CD14-positive monocyte (primary cell): ENCODE results near the gene CNOT1. TPM values are rescaled to one million over a fixed set of nuclear protein-coding genes. Genes with fewer than 3 reads are reported as not detected.

ENCODE experiments used
- DNase-seq, 3 donors: peaks; one replicate each; pipeline ENCODE4 v3.0.0-alpha.2; 2011 to 2022
- H2AFZ ChIP-seq: 2 replicates; pipeline ENCODE4 v1.6.0; 2012; ENCODE audit warnings: mild to moderate bottlenecking, low read depth, low read length, inconsistent platforms; ENCODE audit not compliant: insufficient read depth, poor library complexity, severe bottlenecking
- H3K27ac ChIP-seq, 2 donors: 1 replicate in 1 of 2; 2 replicates in 1 of 2; pipeline ENCODE4 v1.5.1; 2012 to 2013; ENCODE audit warnings: low read length in 2 of 2, control low read depth in 1 of 2, inconsistent platforms in 1 of 2, low read depth in 1 of 2, mild to moderate bottlenecking in 1 of 2
- H3K27me3 ChIP-seq, 2 donors: one replicate each; pipeline versions ENCODE4 v1.6.0 to v1.6.1; 2011 to 2013; ENCODE audit warnings: low read length in 2 of 2; ENCODE audit not compliant: control insufficient read depth in 2 of 2, insufficient read depth in 2 of 2
- H3K36me3 ChIP-seq, 2 donors: replicated peaks in 1 of 2; 1 replicate in 1 of 2; 2 replicates in 1 of 2; pipeline versions ENCODE4 v1.5.1 to v1.6.1; 2012 to 2013; ENCODE audit warnings: low read length in 2 of 2, control low read depth in 1 of 2, inconsistent platforms in 1 of 2, mild to moderate bottlenecking in 1 of 2; ENCODE audit not compliant: insufficient read depth in 2 of 2, control insufficient read depth in 1 of 2
- H3K4me1 ChIP-seq, 2 donors: 1 replicate in 1 of 2; 2 replicates in 1 of 2; pipeline versions ENCODE4 v1.5.1 to v1.6.1; 2012 to 2013; ENCODE audit warnings: low read length in 2 of 2, control low read depth in 1 of 2, inconsistent platforms in 1 of 2, mild to moderate bottlenecking in 1 of 2, moderate library complexity in 1 of 2; ENCODE audit not compliant: insufficient read depth in 2 of 2, control insufficient read depth in 1 of 2
- H3K4me2 ChIP-seq: replicated peaks from 2 replicates; pipeline ENCODE3; 2012; ENCODE audit warnings: low read length, moderate library complexity, mild to moderate bottlenecking; ENCODE audit not compliant: poor library complexity, severe bottlenecking; ENCODE audit errors: extremely low read depth
- H3K4me3 ChIP-seq, 3 experiments: fragments of 200-600 bp in 1 of 3; sonication (generic) in 1 of 3; replicated peaks in 1 of 3; 1 replicate in 2 of 3; 2 replicates in 1 of 3; pipeline ENCODE4 v1.5.1; 2011 to 2013; ENCODE audit warnings: low read length in 3 of 3, mild to moderate bottlenecking in 3 of 3, control low read depth in 2 of 3, low read depth in 2 of 3, inconsistent platforms in 1 of 3, moderate library complexity in 1 of 3
- H3K79me2 ChIP-seq: 2 replicates; pipeline ENCODE4 v1.6.0; 2012; ENCODE audit warnings: mild to moderate bottlenecking, control low read depth, inconsistent platforms, low read length, moderate library complexity; ENCODE audit not compliant: insufficient read depth
- H3K9ac ChIP-seq: 2 replicates; pipeline ENCODE4 v1.6.0; 2017; ENCODE audit warnings: low read length, mild to moderate bottlenecking; ENCODE audit not compliant: insufficient read depth, poor library complexity, severe bottlenecking
- H3K9me3 ChIP-seq, 2 donors: replicated peaks in 1 of 2; 1 replicate in 1 of 2; 2 replicates in 1 of 2; pipeline versions ENCODE4 v1.5.1 to v1.6.1; 2012 to 2013; ENCODE audit warnings: low read length in 2 of 2, control low read depth in 1 of 2; ENCODE audit not compliant: control insufficient read depth in 1 of 2, insufficient read depth in 1 of 2
- H4K20me1 ChIP-seq: 2 replicates; pipeline ENCODE4 v1.6.0; 2012; ENCODE audit warnings: mild to moderate bottlenecking, low read length, control low read depth, moderate library complexity; ENCODE audit not compliant: insufficient read depth
- H3K27ac Mint-ChIP-seq, 7 donors: one replicate each; pipeline ENCODE4 v1.8.0; 2020; ENCODE audit warnings: mild to moderate bottlenecking in 7 of 7, mixed read lengths in 7 of 7, moderate library complexity in 6 of 7, inconsistent platforms in 2 of 7
- H3K27me3 Mint-ChIP-seq, 3 donors: one replicate each; pipeline ENCODE4 v1.8.0; 2021 to 2022; ENCODE audit warnings: low read depth in 3 of 3, mild to moderate bottlenecking in 3 of 3, mixed read lengths in 3 of 3, moderate library complexity in 3 of 3, inconsistent platforms in 1 of 3
- H3K36me3 Mint-ChIP-seq, 2 donors: one replicate each; pipeline ENCODE4 v1.8.0; 2020; ENCODE audit warnings: mixed read lengths in 2 of 2, inconsistent platforms in 1 of 2, mild to moderate bottlenecking in 1 of 2
- H3K4me1 Mint-ChIP-seq: one replicate; pipeline ENCODE4 v1.8.0; 2020; ENCODE audit warnings: mild to moderate bottlenecking, mixed read lengths
- H3K4me3 Mint-ChIP-seq, 2 donors: one replicate each; pipeline ENCODE4 v1.8.0; 2020; ENCODE audit warnings: mild to moderate bottlenecking in 2 of 2, mixed read lengths in 2 of 2, moderate library complexity in 1 of 2
- H3K9me3 Mint-ChIP-seq, 7 donors: one replicate each; pipeline ENCODE4 v1.8.0; 2020 to 2022; ENCODE audit warnings: mixed read lengths in 7 of 7, mild to moderate bottlenecking in 6 of 7, moderate library complexity in 6 of 7, inconsistent platforms in 2 of 7
- CTCF ChIP-seq: fragments of 200-600 bp; IDR thresholded peaks from one replicate; pipeline ENCODE4 v1.8.0; 2022; ENCODE audit warnings: antibody characterized with exemption, mild to moderate bottlenecking
- WGBS: methylation state at CpG from one replicate; pipeline ENCODE4 v1.1.5; 2013; ENCODE audit warnings: missing lambda C conversion rate; ENCODE audit not compliant: insufficient coverage; 5-methylcytosine and 5-hydroxymethylcytosine counted together
- intact Hi-C, 2 donors: fragments of 100-400 bp; cut with micrococcal nuclease; formaldehyde crosslinking; loops; one replicate each; pipeline versions ENCODE4 v1.15.0 to v1.15.1; 2023
- polyA plus RNA-seq, 3 donors: library from polyadenylated mRNA; depleted of rRNA in 1 of 3; unstranded in 2 of 3; stranded (reverse) in 1 of 3; fragments of 300-500 nt in 2 of 3; fragments of >200 nt in 1 of 3; fragmentation: Illumina TruSeq in 2 of 3; gene quantifications; 1 replicate in 2 of 3; 2 replicates in 1 of 3; pipeline ENCODE4 v1.2.3, GENCODE V29; 2012 to 2021

Gene CNOT1
- polyA plus RNA-seq, 3 donors, result 50.8 to 182 (median 60.8) TPM

GRCh38 chr16:58509256-58510096 lies 120.2 kb downstream of the CNOT1 start:
- Histone ChIP-seq H3K4me1 (peaks cover 0 to under 1% of the 10 kb centered on the region in 2 donors), H3K36me3 (no peaks in the 10 kb centered on the region), H2AFZ (no peak overlapping the region), H3K4me2 (no peak overlapping the region), H4K20me1 (no peaks in the 10 kb centered on the region), H3K4me3 (no peak overlapping the region), H3K79me2 (no peaks in the 10 kb centered on the region), H3K9ac (no peak overlapping the region), H3K27me3 (no peaks in the 10 kb centered on the region), H3K27ac (no peak overlapping the region), H3K9me3 (no peaks in the 10 kb centered on the region)
- TF ChIP-seq CTCF, result no peak
- 98% methylated on average over 5 of the region's 9 CpGs for WGBS
- Mint-ChIP-seq H3K27me3 (peaks cover 3 to 7% (median 5%) of the 10 kb centered on the region in 3 donors), H3K36me3 (no peaks in the 10 kb centered on the region), H3K4me3 (no peak overlapping the region), H3K4me1 (no peaks in the 10 kb centered on the region), H3K9me3 (no peaks in the 10 kb centered on the region), H3K27ac (no peak overlapping the region)
- intact Hi-C loops, result loop anchor here (10.0 kb wide), 2 partner anchors 115 to 155 kb away; partner anchors contain the start of gene CNOT1 (in 1 of the 2)
- no peak for DNase-seq

DNA sequence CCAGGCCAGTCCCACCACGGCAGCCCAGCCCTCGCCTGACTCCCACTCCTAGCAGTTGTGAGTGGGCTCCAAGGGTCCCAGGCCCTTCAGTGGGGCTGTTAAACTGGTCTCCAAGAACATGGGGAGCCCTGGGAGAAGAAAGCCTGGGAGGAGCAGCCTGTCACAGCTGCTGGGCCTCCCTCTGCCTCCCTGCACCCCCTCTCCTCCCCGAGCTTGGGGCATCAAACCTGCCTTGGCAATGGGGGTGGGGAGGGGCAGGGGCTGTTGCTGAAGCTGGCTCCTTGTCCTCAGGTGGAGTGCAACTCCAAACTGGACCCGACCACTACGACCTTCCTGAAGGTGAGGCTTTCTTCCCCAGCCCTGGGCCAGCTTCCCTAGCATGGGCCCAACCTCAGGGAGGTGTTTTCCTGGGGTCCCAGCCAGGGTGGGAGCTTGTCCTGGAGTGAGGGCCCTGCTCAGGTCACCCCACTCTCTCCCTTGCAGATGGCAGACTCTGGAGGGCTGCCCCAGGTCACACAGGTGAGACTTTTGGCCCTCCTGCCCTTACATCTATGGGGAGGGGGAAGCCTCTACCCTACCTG lies 120.9 kb downstream of the CNOT1 start:
- Histone ChIP-seq H3K9me3 (no peaks in the 10 kb centered on the region), H3K4me2 (no peak overlapping the region), H3K4me3 (no peak overlapping the region), H3K27ac (no peak overlapping the region), H3K27me3 (no peaks in the 10 kb centered on the region), H3K9ac (no peak overlapping the region), H3K4me1 (no peaks in the 10 kb centered on the region), H4K20me1 (no peaks in the 10 kb centered on the region), H3K79me2 (no peaks in the 10 kb centered on the region), H2AFZ (no peak overlapping the region), H3K36me3 (no peaks in the 10 kb centered on the region)
- intact Hi-C loops, result no loop called here
- DNase-seq, result no peak
- Mint-ChIP-seq H3K4me1 (no peaks in the 10 kb centered on the region), H3K36me3 (no peaks in the 10 kb centered on the region), H3K4me3 (no peak overlapping the region), H3K27me3 (peaks cover 4 to 7% (median 5%) of the 10 kb centered on the region in 3 donors), H3K9me3 (no peaks in the 10 kb centered on the region), H3K27ac (no peak overlapping the region)
- no peak for TF ChIP-seq CTCF
- 90% methylated on average over 2 of the region's 5 CpGs for WGBS
